ENCODE measurements around the gene MAP6.
"Not testable (repeated sequence)": the region's sequence is repeated elsewhere in the genome, so short reads cannot be mapped to it uniquely, and the experiment has no call there.

- TF ChIP-seq, protein P1, sequence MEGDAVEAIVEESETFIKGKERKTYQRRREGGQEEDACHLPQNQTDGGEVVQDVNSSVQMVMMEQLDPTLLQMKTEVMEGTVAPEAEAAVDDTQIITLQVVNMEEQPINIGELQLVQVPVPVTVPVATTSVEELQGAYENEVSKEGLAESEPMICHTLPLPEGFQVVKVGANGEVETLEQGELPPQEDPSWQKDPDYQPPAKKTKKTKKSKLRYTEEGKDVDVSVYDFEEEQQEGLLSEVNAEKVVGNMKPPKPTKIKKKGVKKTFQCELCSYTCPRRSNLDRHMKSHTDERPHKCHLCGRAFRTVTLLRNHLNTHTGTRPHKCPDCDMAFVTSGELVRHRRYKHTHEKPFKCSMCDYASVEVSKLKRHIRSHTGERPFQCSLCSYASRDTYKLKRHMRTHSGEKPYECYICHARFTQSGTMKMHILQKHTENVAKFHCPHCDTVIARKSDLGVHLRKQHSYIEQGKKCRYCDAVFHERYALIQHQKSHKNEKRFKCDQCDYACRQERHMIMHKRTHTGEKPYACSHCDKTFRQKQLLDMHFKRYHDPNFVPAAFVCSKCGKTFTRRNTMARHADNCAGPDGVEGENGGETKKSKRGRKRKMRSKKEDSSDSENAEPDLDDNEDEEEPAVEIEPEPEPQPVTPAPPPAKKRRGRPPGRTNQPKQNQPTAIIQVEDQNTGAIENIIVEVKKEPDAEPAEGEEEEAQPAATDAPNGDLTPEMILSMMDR (IDR thresholded peaks at IDR 0.05 in 4 of 5, conservative IDR thresholded peaks at IDR 0.05 in 1 of 5), result not testable (repeated sequence)
- not testable (repeated sequence) for TF ChIP-seq POLR2A (IDR thresholded peaks at IDR 0.05)
These were observed 84.1 kb downstream of the MAP6 start for GRCh38 chr11:75584659-75585292.
